ENCODE data around the gene IL17C. TPM values are rescaled to one million over a fixed set of nuclear protein-coding genes. Genes with fewer than 3 reads are reported as not detected.

IL17C gene
- total RNA-seq, 2 donors from 2014 or later = not detected

GRCh38 chr16:88593910-88594309 lies 44.5 kb upstream of the IL17C start:
- WGBS, 2 experiments (ENCODE audit: insufficient coverage in 1 of 2, insufficient read length in 1 of 2) = 95 to 96% methylated on average over 3 to 5 of the region's 6 CpGs

DNA sequence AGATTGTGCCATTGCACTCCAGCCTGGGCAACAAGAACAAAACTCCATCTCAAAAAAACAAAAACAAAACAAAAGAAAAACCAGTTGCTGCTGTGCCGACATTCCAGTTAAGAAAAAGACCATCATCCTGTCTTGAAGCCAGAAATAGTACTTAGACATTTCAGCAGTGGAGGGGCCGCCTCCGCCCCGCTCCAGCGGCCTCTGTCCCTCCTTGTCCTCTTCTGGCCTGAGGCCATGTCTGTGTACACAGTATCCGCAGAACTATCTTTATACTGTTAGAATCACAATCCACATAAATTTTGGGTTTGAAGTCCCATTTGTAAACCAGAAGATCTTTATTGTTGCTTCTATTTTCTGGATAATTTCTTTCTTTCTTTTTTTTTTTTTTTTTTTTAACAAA lies 43.3 kb upstream of the IL17C start:
- Histone ChIP-seq H3K4me3 (ENCODE audit: low read length) (no peak overlapping the region), H3K9ac (ENCODE audit: extremely low read depth, low read length, poor library complexity, severe bottlenecking) (no peak overlapping the region), H3K36me3 (ENCODE audit: control insufficient read depth, insufficient read depth, low read length) (peaks cover 68% of the 10 kb centered on the region), H3K27ac (ENCODE audit: low read depth, low read length) (no peak overlapping the region), H3K4me1 (ENCODE audit: control insufficient read depth, insufficient read depth, low read length) (no peaks in the 10 kb centered on the region), H3K9me3 (ENCODE audit: control insufficient read depth, low read length) (no peaks in the 10 kb centered on the region), H3K27me3 (ENCODE audit: control insufficient read depth, insufficient read depth, low read length, poor library complexity, severe bottlenecking) (no peaks in the 10 kb centered on the region)
- no peaks in the 10 kb centered on the region for H3K27me3 Mint-ChIP-seq (ENCODE audit: insufficient read depth)
- H3K9me3 Mint-ChIP-seq = no peaks in the 10 kb centered on the region
- WGBS, 2 experiments (ENCODE audit: insufficient coverage in 1 of 2, insufficient read length in 1 of 2) = 92 to 98% methylated on average over 6 of the region's 6 CpGs
- no peak overlapping the region for H3K4me3 Mint-ChIP-seq
- H3K4me1 Mint-ChIP-seq = no peaks in the 10 kb centered on the region
- peak overlapping the region; percentile 19 for H3K27ac Mint-ChIP-seq
- peaks cover 64% of the 10 kb centered on the region for H3K36me3 Mint-ChIP-seq (ENCODE audit: low read depth)
- no peak for DNase-seq
- TF ChIP-seq, protein P1, sequence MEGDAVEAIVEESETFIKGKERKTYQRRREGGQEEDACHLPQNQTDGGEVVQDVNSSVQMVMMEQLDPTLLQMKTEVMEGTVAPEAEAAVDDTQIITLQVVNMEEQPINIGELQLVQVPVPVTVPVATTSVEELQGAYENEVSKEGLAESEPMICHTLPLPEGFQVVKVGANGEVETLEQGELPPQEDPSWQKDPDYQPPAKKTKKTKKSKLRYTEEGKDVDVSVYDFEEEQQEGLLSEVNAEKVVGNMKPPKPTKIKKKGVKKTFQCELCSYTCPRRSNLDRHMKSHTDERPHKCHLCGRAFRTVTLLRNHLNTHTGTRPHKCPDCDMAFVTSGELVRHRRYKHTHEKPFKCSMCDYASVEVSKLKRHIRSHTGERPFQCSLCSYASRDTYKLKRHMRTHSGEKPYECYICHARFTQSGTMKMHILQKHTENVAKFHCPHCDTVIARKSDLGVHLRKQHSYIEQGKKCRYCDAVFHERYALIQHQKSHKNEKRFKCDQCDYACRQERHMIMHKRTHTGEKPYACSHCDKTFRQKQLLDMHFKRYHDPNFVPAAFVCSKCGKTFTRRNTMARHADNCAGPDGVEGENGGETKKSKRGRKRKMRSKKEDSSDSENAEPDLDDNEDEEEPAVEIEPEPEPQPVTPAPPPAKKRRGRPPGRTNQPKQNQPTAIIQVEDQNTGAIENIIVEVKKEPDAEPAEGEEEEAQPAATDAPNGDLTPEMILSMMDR (conservative IDR thresholded peaks at IDR 0.05) = no peak

More at GRCh38 chr16:88593910-88594309, 44.5 kb upstream of the IL17C start:
- H3K36me3 ChIP-seq (ENCODE audit: control insufficient read depth, insufficient read depth, low read length) = peaks cover 68% of the 10 kb centered on the region
- H3K9ac ChIP-seq (ENCODE audit: extremely low read depth, low read length, poor library complexity, severe bottlenecking) = no peak overlapping the region
- Mint-ChIP-seq H3K36me3 (ENCODE audit: low read depth) (peaks cover 65% of the 10 kb centered on the region), H3K4me3 (no peak overlapping the region), H3K4me1 (no peaks in the 10 kb centered on the region), H3K27ac (peak overlapping the region; percentile 74), H3K9me3 (no peaks in the 10 kb centered on the region), H3K27me3 (ENCODE audit: insufficient read depth) (no peaks in the 10 kb centered on the region)
- H3K27me3 ChIP-seq (ENCODE audit: control insufficient read depth, insufficient read depth, low read length, poor library complexity, severe bottlenecking) = no peaks in the 10 kb centered on the region
- no peak for DNase-seq
- H3K4me1 ChIP-seq (ENCODE audit: control insufficient read depth, insufficient read depth, low read length) = no peaks in the 10 kb centered on the region
- H3K27ac ChIP-seq (ENCODE audit: low read depth, low read length) = no peak overlapping the region
- H3K9me3 ChIP-seq (ENCODE audit: control insufficient read depth, low read length) = no peaks in the 10 kb centered on the region
- no peak overlapping the region for H3K4me3 ChIP-seq (ENCODE audit: low read length)
- TF ChIP-seq, protein P1 (conservative IDR thresholded peaks at IDR 0.05) = no peak

- Histone ChIP-seq H3K9ac (ENCODE audit: extremely low read depth, low read length, poor library complexity, severe bottlenecking) (no peak overlapping the region), H3K4me3 (ENCODE audit: low read length) (no peak overlapping the region), H3K4me1 (ENCODE audit: control insufficient read depth, insufficient read depth, low read length) (no peaks in the 10 kb centered on the region), H3K27ac (ENCODE audit: low read depth, low read length) (no peak overlapping the region), H3K9me3 (ENCODE audit: control insufficient read depth, low read length) (no peaks in the 10 kb centered on the region), H3K27me3 (ENCODE audit: control insufficient read depth, insufficient read depth, low read length, poor library complexity, severe bottlenecking) (no peaks in the 10 kb centered on the region), H3K36me3 (ENCODE audit: control insufficient read depth, insufficient read depth, low read length) (peaks cover 72% of the 10 kb centered on the region)
- no peaks in the 10 kb centered on the region for H3K9me3 Mint-ChIP-seq
- H3K4me1 Mint-ChIP-seq = no peaks in the 10 kb centered on the region
- TF ChIP-seq, protein P1 (conservative IDR thresholded peaks at IDR 0.05) = no peak
- H3K27ac Mint-ChIP-seq = no peak overlapping the region
- H3K27me3 Mint-ChIP-seq (ENCODE audit: insufficient read depth) = no peaks in the 10 kb centered on the region
- peaks cover 64% of the 10 kb centered on the region for H3K36me3 Mint-ChIP-seq (ENCODE audit: low read depth)
- 86 to 95% methylated on average over 4 to 10 of the region's 10 CpGs for WGBS, 2 experiments (ENCODE audit: insufficient coverage in 1 of 2, insufficient read length in 1 of 2)
- H3K4me3 Mint-ChIP-seq = no peak overlapping the region
- DNase-seq = no peak
Observed at GRCh38 chr16:88595921-88596320, 42.5 kb upstream of the IL17C start.
